Left cardiac atrium (tissue), 4 donors: ENCODE results near the gene AOC1. TPM values are rescaled to one million over a fixed set of nuclear protein-coding genes. Genes with fewer than 3 reads are reported as not detected.
"Not testable (repeated sequence)": the region's sequence is repeated elsewhere in the genome, so short reads cannot be mapped to it uniquely, and the experiment has no call there.

Experiments used
- ATAC-seq, 2 donors: fragments of 200-7000 bp; cut with Tn5 transposase; one replicate each; pipeline ENCODE4 v1.9.1; 2020; ENCODE audit warnings: mild to moderate bottlenecking in 2 of 2, moderate library complexity in 2 of 2
- DNase-seq: peaks from one replicate; pipeline ENCODE4 v3.0.0-alpha.2; 2020
- intact Hi-C, 2 donors: fragments of 100-400 bp; cut with DNase I; formaldehyde crosslinking; loops; one replicate each; pipeline versions ENCODE4 v1.14.1 to v1.15.1; 2022 to 2023
- total RNA-seq, 2 donors: library from RNA; stranded (reverse); fragmentation: NEBNext Ultra II Directional; extraction: Animal tissue kit (Norgen Biotek cat#: 25700); gene quantifications; one replicate each; pipeline ENCODE4 v1.2.1, GENCODE V29; 2021
- donor health status: DM: no; HTN: yes; CAD: no.
- donor health status: DM: no; HTN: yes; CAD: no; lungs with severe emphysema.
- donor health status: DM: yes; HTN: yes; CAD: no.
- donor health status: Dilated cardiomyopathy.

The AOC1 gene
- total RNA-seq, 2 donors from 2014 or later, result 0.21 to 0.37 TPM

DNA sequence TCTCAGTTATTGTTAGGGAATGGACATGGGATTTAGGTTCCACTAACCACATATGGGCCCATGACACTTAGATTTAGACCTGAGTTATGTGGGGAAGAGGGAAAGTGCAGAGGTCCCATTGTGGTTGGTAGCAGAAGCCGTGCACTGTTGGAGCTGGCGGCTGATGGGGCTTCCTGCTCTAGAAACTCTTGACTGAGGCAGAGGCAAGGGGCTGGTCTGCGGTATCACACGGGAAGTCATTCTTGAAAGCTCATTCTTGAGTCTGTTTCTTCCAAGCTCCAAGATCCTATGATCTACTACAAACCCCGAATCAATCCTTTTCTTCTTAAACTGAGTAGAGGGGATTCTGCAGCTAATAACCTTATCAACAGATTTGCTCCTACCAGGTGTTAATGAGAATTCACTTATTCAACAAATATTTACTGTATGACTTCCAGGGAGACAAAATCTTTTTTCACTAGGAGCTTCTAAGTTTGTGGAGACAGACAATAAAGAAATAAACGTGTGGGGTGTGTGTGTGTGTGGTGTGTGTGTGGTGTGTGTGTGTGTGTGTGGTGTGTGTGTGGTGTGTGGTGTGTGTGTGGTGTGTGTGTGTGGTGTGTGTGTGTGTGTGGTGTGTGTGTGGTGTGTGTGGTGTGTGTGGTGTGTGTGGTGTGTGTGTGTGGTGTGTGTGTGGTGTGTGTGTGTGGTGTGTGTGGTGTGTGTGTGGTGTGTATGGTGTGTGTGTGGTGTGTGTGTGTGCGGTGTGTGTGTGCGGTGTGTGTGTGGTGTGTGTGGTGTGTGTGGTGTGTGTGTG, 57.1 kb downstream of the AOC1 start:
- intact Hi-C loops, result loop anchor here in 1 of 2 donors (5.0 kb wide), 1 partner anchor 38 kb away; no protein-coding TSS in a partner anchor
- ATAC-seq, result no peak

DNA sequence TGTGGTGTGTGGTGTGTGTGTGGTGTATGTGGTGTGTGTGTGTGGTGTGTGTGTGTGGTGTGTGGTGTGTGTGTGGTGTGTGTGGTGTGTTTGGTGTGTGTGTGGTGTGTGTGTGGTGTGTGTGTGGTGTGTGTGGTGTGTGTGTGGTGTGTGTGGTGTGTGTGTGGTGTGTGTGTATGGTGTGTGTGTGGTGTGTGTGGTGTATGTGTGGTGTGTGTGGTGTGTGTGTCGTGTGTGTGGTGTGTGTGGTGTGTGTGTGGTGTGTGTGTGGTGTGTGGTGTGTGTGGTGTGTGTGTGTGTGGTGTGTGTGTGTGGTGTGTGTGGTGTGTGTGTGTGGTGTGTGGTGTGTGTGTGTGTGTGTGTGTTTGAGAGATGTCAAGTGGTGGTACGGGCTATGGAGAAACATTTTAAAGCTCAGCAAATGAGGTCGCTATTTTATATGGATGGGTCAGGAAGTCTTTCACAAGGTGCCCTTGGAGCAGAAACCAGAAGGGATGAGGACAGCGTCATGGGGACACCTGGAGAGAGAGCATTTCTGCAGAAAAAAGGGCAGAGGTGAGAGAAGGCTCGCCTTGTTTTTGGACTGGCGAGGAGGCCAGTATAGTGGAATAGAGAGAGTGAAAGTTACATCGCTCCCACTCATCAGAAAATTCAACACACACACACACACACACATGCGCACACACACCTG, 58.1 kb downstream of the AOC1 start:
- DNase-seq, ATAC-seq, intact Hi-C loops: not testable (repeated sequence)

More for the DNA sequence above, 57.1 kb downstream of the AOC1 start:
- no peak for DNase-seq

DNA sequence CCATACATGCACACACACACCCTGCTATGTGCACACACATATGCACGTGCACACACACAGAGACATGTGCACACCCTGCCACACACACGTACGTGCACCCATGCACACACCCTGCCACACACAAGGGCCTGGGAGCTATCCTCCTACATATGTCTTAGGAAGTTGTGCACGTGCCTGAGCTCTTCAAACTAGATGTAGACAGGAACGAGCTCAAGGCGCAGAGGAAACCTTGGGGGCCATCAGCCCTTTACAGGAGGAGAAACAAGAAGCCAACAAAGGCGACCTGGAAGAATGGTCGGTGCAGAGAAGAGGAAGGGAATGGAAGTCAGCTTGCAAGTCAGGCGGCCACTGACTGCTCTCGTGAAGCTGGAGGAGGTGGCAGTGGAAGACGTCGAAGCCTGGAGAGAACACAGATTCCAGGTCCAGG, 58.7 kb downstream of the AOC1 start:
- intact Hi-C loops, result no loop called here
- ATAC-seq (no peak), DNase-seq (no peak)

Other genes with a start within 250 kb of the AOC1 start
- 10 to 100 TPM; 35.4 to 36.8 TPM for gene GIMAP6, start 220.1 kb upstream of the AOC1 start, total RNA-seq
- gene GIMAP2, start 166.8 kb upstream of the AOC1 start, total RNA-seq, result 1 to 10 TPM; 7.0 to 9.2 TPM
- gene GIMAP1, start 135.9 kb upstream of the AOC1 start, total RNA-seq, result 1 to 10 TPM; 4.5 to 7.0 TPM
- gene GIMAP5, start 115.1 kb upstream of the AOC1 start, total RNA-seq, result 10 to 100 TPM; 18.6 to 25.6 TPM
- gene TMEM176B, start 52.2 kb upstream of the AOC1 start, total RNA-seq, result 100 to 1,000 TPM; 125 to 241 TPM
- 100 to 1,000 TPM in 1 of 2 donors, 10 to 100 TPM in 1; 92.1 to 110 TPM for gene TMEM176A, start 51.7 kb upstream of the AOC1 start, total RNA-seq
- 10 to 100 TPM; 59.1 to 82.1 TPM for gene KCNH2, start 125.8 kb downstream of the AOC1 start, total RNA-seq
- 10 to 100 TPM; 13.1 to 63.9 TPM for gene NOS3, start 138.5 kb downstream of the AOC1 start, total RNA-seq
- under 1 TPM; 0.13 to 0.32 TPM for gene ATG9B, start 172.0 kb downstream of the AOC1 start, total RNA-seq
- 10 to 100 TPM; 20.1 to 21.6 TPM for gene ABCB8, start 175.9 kb downstream of the AOC1 start, total RNA-seq
- 1 to 10 TPM; 4.0 to 4.2 TPM for gene ASIC3, start 196.0 kb downstream of the AOC1 start, total RNA-seq
- gene CDK5, start 205.4 kb downstream of the AOC1 start, total RNA-seq, result 1 to 10 TPM; 5.1 to 7.8 TPM
- gene SLC4A2, start 207.1 kb downstream of the AOC1 start, total RNA-seq, result 100 to 1,000 TPM in 1 of 2 donors, 10 to 100 TPM in 1; 71.6 to 107 TPM
- gene FASTK, start 228.3 kb downstream of the AOC1 start, total RNA-seq, result 10 to 100 TPM; 62.9 to 73.2 TPM
- 10 to 100 TPM; 36.3 to 37.9 TPM for gene TMUB1, start 231.0 kb downstream of the AOC1 start, total RNA-seq
- 10 to 100 TPM; 53.0 to 61.5 TPM for gene AGAP3, start 234.0 kb downstream of the AOC1 start, total RNA-seq